ENCODE measurements around the gene IL2RA. TPM values are rescaled to one million over a fixed set of nuclear protein-coding genes. Genes with fewer than 3 reads are reported as not detected.

IL2RA gene
- total and polyA plus RNA-seq, 2 experiments from 2014 or later: not detected

GRCh38 chr10:5977471-5978229 lies 84.5 kb downstream of the IL2RA start, which contains the start of gene IL15RA:
TSS of gene IL15RA (minus strand) at chr10:5977543. CDS start at chr10:5977492, 51 bp downstream.
- peaks cover 72% of the 10 kb centered on the region for H3K27me3 ChIP-seq
- H3K4me1 ChIP-seq (ENCODE audit: low read depth): no peaks in the 10 kb centered on the region
- H3K4me3 ChIP-seq: peak within 1 kb of the TSS; percentile 37
- no peaks in the 10 kb centered on the region for H3K36me3 ChIP-seq
- no peak within 1 kb of the TSS for H3K27ac ChIP-seq
- peak; percentile 71 to 74 for DNase-seq (ENCODE audit: low read depth in 1 of 2, low spot score in 1 of 2)
- no peaks in the 10 kb centered on the region for H3K9me3 ChIP-seq (ENCODE audit: low read depth)
- TF ChIP-seq CTCF (IDR thresholded peaks at IDR 0.05; ENCODE audit: low read depth, low read length): no peak

GRCh38 chr10:5976512-5977470 lies 85.4 kb downstream of the IL2RA start:
- Histone ChIP-seq H3K27me3 (peaks cover 77% of the 10 kb centered on the region), H3K36me3 (no peaks in the 10 kb centered on the region), H3K27ac (no peak overlapping the region), H3K4me1 (ENCODE audit: low read depth) (no peaks in the 10 kb centered on the region), H3K4me3 (peak overlapping the region; percentile 37), H3K9me3 (ENCODE audit: low read depth) (no peaks in the 10 kb centered on the region)
- TF ChIP-seq CTCF (IDR thresholded peaks at IDR 0.05; ENCODE audit: low read depth, low read length): no peak
- peak; percentile 42 to 69 for DNase-seq (ENCODE audit: low read depth in 1 of 2, low spot score in 1 of 2)

- Histone ChIP-seq H3K27me3 (peaks cover 68% of the 10 kb centered on the region), H3K4me1 (ENCODE audit: low read depth) (no peaks in the 10 kb centered on the region), H3K27ac (no peak overlapping the region), H3K9me3 (ENCODE audit: low read depth) (no peaks in the 10 kb centered on the region), H3K4me3 (no peak overlapping the region), H3K36me3 (no peaks in the 10 kb centered on the region)
- peak in 1 of 2 donors; percentile 64 for DNase-seq (ENCODE audit: low read depth in 1 of 2, low spot score in 1 of 2)
- no peak for TF ChIP-seq CTCF (IDR thresholded peaks at IDR 0.05; ENCODE audit: low read depth, low read length)
These were observed 86.3 kb downstream of the IL2RA start for GRCh38 chr10:5975641-5976473.

DNA sequence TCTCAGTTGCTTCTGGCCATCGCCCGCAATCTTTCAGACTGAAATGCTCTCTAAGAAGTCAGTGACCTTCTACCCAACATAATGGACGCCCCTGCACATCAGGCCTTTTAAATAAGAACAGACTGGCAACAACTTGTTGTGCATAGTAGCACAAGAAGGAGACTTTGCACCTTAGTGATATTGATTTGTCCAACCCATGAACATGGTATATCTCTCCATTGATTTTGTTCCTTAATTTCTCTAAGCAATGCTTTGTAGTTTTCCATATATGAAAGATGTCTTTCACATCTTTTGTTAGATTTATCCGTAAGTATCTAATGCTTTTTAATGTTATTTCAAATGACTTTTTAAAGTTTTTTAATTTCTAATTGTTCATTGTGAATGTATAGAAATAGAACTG lies 89.1 kb downstream of the IL2RA start:
- Histone ChIP-seq H3K36me3 (no peaks in the 10 kb centered on the region), H3K9me3 (ENCODE audit: low read depth) (no peaks in the 10 kb centered on the region), H3K4me1 (ENCODE audit: low read depth) (no peaks in the 10 kb centered on the region), H3K4me3 (no peak overlapping the region), H3K27ac (no peak overlapping the region), H3K27me3 (peaks cover 41% of the 10 kb centered on the region)
- TF ChIP-seq CTCF (IDR thresholded peaks at IDR 0.05; ENCODE audit: low read depth, low read length): no peak
- DNase-seq (ENCODE audit: low read depth in 1 of 2, low spot score in 1 of 2): no peak

DNA sequence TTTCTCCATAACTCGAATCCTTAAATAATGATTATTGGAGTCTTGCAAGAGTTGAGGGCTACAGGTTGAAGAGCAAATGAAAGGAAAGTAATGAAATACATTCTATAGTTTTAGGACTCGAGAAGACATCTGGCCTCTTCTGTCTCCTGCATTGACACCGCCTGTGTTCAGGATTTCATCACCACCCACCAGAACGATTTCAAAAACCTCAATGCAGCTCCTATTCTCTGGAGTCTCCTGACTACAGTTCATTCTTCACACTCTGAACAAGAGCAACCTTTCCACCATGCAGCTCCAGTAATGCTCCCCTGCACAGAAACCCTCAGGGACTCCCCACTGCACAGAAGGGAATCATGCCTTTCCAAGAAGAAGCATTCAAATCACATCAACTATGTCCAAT lies 90.3 kb downstream of the IL2RA start:
- Histone ChIP-seq H3K36me3 (no peaks in the 10 kb centered on the region), H3K4me1 (ENCODE audit: low read depth) (no peaks in the 10 kb centered on the region), H3K4me3 (no peak overlapping the region), H3K27ac (no peak overlapping the region), H3K27me3 (peaks cover 29% of the 10 kb centered on the region), H3K9me3 (ENCODE audit: low read depth) (no peaks in the 10 kb centered on the region)
- no peak for TF ChIP-seq CTCF (IDR thresholded peaks at IDR 0.05; ENCODE audit: low read depth, low read length)
- DNase-seq (ENCODE audit: low read depth in 1 of 2, low spot score in 1 of 2): peak in 1 of 2 donors; percentile 67
